CD4-positive, alpha-beta T cell treated with Interleukin-10 for 1 hour (primary cell): ENCODE data around the gene MSANTD1.

ENCODE experiments used
- DNase-seq: peaks from one replicate; pipeline ENCODE4 v3.0.0-alpha.2; 2020

The MSANTD1 gene

GRCh38 chr4:3250438-3250955, 1.5 kb downstream of the MSANTD1 start:
- no peak for DNase-seq

DNA sequence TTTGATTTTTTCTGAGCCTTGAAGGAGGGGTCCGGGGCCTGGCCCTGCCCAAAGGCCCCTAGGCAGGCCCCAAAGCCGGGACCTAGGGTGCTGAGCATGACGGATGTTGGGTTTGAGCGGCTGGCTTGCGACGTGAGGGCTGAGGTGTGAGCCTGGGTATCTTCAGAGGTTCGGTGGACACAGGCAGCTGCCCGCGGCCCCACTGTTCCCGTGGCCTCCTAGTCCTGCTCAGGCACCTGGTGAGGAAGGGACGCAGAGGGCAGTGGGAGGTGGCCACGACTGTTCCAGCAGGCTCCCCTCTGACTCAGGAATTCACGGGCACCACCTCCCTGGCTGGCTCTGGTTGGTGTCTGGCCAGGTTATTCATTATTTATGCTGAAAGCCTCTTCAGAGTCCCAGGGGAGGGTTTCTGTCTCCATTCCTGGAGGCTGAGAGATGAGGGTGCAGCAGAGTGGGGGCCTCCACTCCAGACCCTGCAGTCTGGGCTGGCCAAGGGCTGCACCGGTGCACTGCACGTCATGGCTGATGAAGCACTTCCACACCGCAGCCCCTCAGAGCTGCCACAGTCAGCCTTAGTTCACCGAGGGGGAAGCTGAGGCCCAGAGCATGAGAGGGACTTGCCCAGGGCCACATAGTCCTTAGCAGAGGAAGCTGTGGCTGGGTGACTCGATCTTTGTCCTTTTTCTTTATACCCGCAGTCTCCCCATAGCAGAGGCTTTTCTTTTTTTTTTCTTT, 2.2 kb downstream of the MSANTD1 start:
- no peak for DNase-seq

DNA sequence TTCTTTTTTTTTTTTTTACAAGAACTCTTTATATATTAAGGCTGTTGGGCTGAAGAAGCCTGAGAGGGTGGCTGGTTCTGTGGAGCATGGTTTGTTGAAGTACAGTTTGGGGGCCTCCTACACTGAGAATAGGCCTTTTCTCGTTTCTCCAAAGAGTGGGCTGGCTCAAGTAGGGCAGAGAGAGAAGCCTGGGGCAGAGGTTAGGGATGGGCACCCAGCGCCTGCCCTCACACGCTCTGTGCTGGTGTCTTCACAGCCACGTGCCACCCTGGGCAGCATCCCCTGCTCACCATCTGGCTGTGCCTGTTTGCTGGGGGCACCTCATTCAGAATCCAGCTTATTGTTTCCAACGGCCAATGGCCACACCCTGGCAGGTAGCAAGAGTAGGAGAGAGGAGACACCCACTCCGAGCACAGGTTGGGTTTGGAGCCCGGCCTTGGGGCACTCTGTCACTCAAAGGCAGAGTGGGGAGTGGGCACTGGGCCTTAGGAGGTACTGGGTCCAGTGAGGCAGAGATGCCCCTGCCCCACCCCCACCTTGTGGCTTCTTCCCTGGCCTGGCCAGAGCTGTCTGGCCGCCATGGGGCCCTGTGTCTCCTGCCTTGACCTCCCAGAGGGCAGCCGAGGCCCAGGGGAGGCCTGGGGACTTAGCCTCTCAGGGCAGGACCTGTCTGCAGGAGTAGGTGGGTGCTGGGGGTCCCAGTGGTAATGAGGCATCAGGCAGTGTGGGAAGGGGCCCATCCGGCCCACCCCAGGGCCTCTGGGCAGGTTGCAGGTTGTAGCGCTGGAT, 2.9 kb downstream of the MSANTD1 start:
- no peak for DNase-seq

DNA sequence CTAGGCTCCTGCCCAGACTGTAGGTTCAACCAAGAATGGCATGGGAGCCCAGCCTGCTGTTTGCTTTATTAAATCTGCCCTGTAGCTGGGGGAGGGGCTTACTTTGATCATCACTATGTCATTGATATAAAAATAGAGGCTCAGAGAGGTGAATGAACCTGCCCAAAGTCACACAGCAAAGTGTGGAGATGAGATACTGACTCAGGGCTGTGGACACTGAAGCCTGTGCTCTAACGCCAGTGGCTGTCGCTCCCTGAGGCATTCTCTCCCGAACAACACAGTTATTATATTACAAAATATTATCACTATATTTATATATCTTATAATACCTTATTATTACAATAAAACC, 3.5 kb downstream of the MSANTD1 start:
- no peak for DNase-seq

GRCh38 chr4:3252831-3253641, 4.1 kb downstream of the MSANTD1 start:
- no peak for DNase-seq

DNA sequence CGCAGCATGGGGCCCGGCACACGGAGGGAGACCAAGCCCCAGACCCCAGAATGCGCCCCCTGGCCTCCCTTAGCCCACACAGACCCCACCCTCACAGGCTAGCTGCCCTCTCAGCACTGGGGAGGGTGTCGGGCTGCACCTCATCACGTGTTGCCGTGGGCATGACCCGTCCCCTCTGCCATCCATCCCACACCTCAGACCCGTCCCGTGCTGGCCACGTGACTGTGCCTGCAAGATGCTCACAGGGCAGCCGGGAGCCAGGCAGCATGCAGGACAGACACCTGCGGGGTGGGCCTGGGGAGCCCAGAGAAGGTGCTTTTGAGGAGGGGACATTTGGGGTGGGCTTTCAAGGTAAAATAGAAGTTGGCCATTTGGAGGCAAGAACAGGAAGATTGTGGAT, 4.8 kb downstream of the MSANTD1 start:
- no peak for DNase-seq

DNA sequence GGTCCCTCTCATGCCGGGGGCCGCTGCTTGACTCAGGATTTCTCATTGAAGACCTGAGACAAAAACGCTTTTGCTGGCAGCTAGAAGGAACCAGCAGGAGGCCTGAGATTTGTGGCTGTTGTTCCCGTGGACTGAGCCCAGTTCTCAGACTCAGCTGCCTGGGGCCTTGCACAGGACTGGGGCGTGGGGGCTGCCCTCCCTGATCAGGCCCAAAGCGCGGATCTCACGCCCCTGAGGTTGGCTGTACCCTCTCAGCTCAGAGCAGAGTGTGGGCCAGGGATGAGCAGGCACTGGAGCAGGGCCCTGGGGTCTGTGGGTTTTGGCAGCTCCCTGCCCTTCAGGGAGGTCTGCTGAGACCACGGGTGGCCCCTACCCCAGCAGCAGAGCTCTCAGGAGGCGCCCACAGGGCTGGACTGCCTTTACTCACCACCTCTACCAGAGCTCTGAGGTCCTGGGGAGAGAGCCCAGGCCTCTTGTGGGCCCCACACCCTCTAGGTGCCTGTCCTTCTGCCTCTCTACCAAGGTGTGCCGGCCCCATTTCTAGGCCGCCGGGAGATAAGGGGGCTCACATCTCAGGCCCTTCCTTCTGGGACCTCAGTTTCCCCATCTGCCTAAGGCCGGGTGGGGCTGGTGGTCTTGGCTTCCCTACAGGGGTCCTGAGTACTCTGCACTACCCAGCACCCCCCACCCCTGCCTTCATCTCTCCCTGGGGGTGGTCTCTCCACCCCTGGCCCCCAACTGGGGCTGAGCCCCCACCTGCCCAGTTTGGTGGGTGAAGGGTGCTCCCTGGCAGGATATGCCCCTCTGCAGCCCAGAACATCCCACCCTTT, 5.6 kb downstream of the MSANTD1 start:
- DNase-seq: no peak

GRCh38 chr4:3255611-3256186, 6.7 kb downstream of the MSANTD1 start:
- DNase-seq: no peak

GRCh38 chr4:3256230-3257102, 7.5 kb downstream of the MSANTD1 start:
- DNase-seq: no peak

- no peak for DNase-seq
Measured at GRCh38 chr4:3257103-3257555, 8.2 kb downstream of the MSANTD1 start.

- no peak for DNase-seq
Measured at GRCh38 chr4:3257556-3258482, 8.9 kb downstream of the MSANTD1 start.

GRCh38 chr4:3261411-3262207, 12.7 kb downstream of the MSANTD1 start:
- DNase-seq: no peak

- DNase-seq: no peak
Measured at GRCh38 chr4:3262208-3263052, 13.5 kb downstream of the MSANTD1 start.

DNA sequence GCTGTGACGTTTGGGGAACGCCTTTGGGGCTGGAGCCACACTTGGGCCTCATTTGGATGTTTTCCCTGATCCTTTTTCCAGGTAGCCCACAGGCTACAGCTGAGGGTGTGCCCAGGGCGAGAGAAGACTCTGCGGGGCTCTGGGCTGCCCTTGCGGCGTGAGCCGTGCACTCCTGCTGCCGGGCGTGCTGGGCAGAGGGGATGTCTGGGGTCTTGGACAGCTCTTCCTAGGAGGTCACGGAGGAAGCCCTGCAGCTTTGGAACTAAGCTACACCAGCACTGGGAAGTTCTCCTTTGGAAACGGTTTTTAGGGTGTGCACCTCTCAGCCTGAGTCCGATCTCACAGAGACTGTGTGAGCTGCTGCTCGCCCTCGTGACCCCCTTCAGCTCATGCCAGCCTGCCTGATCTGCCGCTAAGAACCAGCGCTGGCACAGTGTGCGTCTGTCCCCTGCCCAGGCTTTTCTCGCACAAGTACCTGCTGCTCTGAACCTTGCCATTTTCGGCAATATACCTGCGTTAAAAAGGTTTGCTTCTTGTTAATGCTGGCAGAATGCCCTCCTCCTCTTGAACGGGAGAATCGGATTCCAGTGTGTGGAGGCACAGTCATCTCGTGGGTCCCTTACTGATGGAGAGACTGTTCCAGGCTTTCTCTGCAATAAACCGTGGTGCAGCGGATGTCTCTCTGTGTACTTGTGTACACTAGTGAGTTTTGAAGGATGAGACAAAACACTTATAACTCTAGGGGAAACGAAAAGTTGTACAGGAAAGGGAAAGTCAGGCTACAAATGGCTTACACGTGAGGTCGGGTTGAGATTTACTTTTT, 14.3 kb downstream of the MSANTD1 start:
- DNase-seq: no peak

- no peak for DNase-seq
Measured at GRCh38 chr4:3263876-3264193, 14.9 kb downstream of the MSANTD1 start.

DNA sequence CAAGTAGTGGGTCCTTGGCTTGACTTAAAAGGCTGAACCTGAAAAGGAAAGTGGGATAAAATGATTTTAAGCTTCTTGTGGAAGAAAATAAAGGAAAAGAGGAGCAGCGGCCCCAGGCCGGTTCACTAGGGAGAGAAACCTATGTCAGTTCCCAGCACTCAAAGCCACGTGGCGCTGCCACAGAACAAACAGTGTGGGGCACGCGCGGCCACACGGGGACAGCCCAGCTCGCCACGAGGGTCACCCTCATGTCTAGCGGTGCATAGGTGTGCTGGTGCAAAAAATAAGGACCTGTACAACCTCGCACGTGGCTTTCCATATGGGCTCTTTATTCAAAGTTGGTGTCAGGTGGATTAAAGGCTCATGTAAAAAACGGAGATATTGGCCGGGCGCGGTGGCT, 17.1 kb downstream of the MSANTD1 start:
- DNase-seq: no peak
